HepG2 (cell line): Measurements from ENCODE around the gene GPC4. TPM values are rescaled to one million over a fixed set of nuclear protein-coding genes. Genes with fewer than 3 reads are reported as not detected.

ENCODE experiments used
- ATF2 ChIP-seq: sonication (generic); formaldehyde crosslinking; IDR thresholded peaks from 2 replicates; pipeline ENCODE4 v1.4.0; 2020; ENCODE audit warnings: missing genetic modification reagents
- CBX1 ChIP-seq: IDR thresholded peaks from one replicate; pipeline ENCODE4 v1.6.1; 2016; ENCODE audit warnings: antibody characterized with exemption, low read depth
- CEBPZ ChIP-seq: IDR thresholded peaks from 2 replicates; pipeline ENCODE4 v1.6.1; 2012; ENCODE audit warnings: low read length, improper control_type of control experiment
- FOSL1 ChIP-seq: sonication (generic); formaldehyde crosslinking; IDR thresholded peaks from 2 replicates; pipeline ENCODE4 v1.9.0; 2021; ENCODE audit warnings: missing genetic modification reagents, borderline replicate concordance
- HCFC1 ChIP-seq: fragments of 150-350 bp; IDR thresholded peaks from 2 replicates; pipeline ENCODE4 v1.6.1; 2014; ENCODE audit warnings: low read depth, low read length
- HMGXB3 ChIP-seq: sonication (generic); formaldehyde crosslinking; IDR thresholded peaks from 2 replicates; pipeline ENCODE4 v1.4.0; 2020; ENCODE audit warnings: missing genetic modification reagents, borderline replicate concordance
- HMGXB4 ChIP-seq, 2 experiments: sonication (generic) in 1 of 2; formaldehyde crosslinking in 1 of 2; IDR thresholded peaks; 2 replicates each; pipeline versions ENCODE4 v1.4.0 to v1.6.1; 2018 to 2020; ENCODE audit warnings: missing genetic modification reagents in 2 of 2, borderline replicate concordance in 1 of 2, low read depth in 1 of 2, mild to moderate bottlenecking in 1 of 2, missing biosample characterization in 1 of 2
- KMT2A ChIP-seq: sonication (generic); formaldehyde crosslinking; IDR thresholded peaks from 2 replicates; pipeline ENCODE4 v1.4.0; 2020; ENCODE audit warnings: missing genetic modification reagents
- SNAPC2 ChIP-seq: sonication (generic); formaldehyde crosslinking; IDR thresholded peaks from 2 replicates; pipeline ENCODE4 v1.8.1; 2022; ENCODE audit warnings: mild to moderate bottlenecking, missing genetic modification reagents
- UBTF ChIP-seq: sonication (generic); formaldehyde crosslinking; IDR thresholded peaks from 2 replicates; pipeline ENCODE4 v1.4.0; 2020; ENCODE audit warnings: mild to moderate bottlenecking, missing genetic modification reagents
- ZNF224 ChIP-seq: sonication (generic); formaldehyde crosslinking; IDR thresholded peaks from 2 replicates; pipeline ENCODE4 v1.5.0; 2020; ENCODE audit warnings: mild to moderate bottlenecking, missing genetic modification reagents
- ZNF503 ChIP-seq: sonication (generic); formaldehyde crosslinking; IDR thresholded peaks from 2 replicates; pipeline ENCODE4 v1.4.0; 2020; ENCODE audit warnings: missing genetic modification reagents
- polyA plus RNA-seq, 8 experiments: library from polyadenylated mRNA; depleted of rRNA in 3 of 8; stranded (reverse) in 7 of 8; unstranded in 1 of 8; fragments of >200 nt; fragmentation: Illumina TruSeq in 4 of 8; extraction: Trizol in 4 of 8; gene quantifications; 2 replicates each; pipeline versions ENCODE4 v1.2.1 to v1.2.3, GENCODE V29; 2011 to 2016; ENCODE audit warnings: low read depth in 4 of 8, missing spikeins in 1 of 8, mixed read lengths in 1 of 8; ENCODE audit not compliant: insufficient read depth in 1 of 8
- total RNA-seq, 5 experiments: library from RNA; depleted of rRNA; stranded (reverse); fragments of >200 nt; fragmentation: Illumina TruSeq; extraction: Trizol; gene quantifications; 2 replicates each; pipeline ENCODE4 v1.2.3, GENCODE V29; 2016; ENCODE audit warnings: low read depth in 1 of 5

The GPC4 gene
- total and polyA plus RNA-seq, 2 of the 13 experiments (the other 11 are each of a cell fraction or from before 2014, with no cell fraction given) = 0.29 to 0.38 TPM

- TF ChIP-seq ATF2 (CRISPR knock-in tag) (no peak), HMGXB3 (CRISPR knock-in tag) (no peak), ZNF503 (CRISPR knock-in tag) (no peak), CEBPZ (no peak), CBX1 (no peak), ZNF224 (CRISPR knock-in tag) (no peak), HCFC1 (no peak), HMGXB4 (CRISPR knock-in tag; IDR thresholded peaks at IDR 0.05; ENCODE audit: borderline replicate concordance in 1 of 2, low read depth in 1 of 2) (no peak), SNAPC2 (CRISPR knock-in tag) (no peak), UBTF (CRISPR knock-in tag) (no peak), KMT2A (CRISPR knock-in tag) (no peak), FOSL1 (CRISPR knock-in tag) (no peak)
Observed at GRCh38 chrX:133366735-133367134, 48.6 kb downstream of the GPC4 start (continued).
